Activated CD4-positive, alpha-beta memory T cell treated with anti-CD3 and anti-CD28 coated beads, Interleukin-2, amount 10 ng/mL, durations not matched to agents 7 days and 5 days (primary cell): ENCODE results near the gene SIX6. TPM values are rescaled to one million over a fixed set of nuclear protein-coding genes. Genes with fewer than 3 reads are reported as not detected.

ENCODE experiments used
- CTCF ChIA-PET: fragments of 350-600 bp; sonication (Branson Sonifier 250); formaldehyde crosslinking; loops from one replicate; lab custom pipeline; 2021; ENCODE audit warnings: antibody characterized with exemption, inconsistent platforms; lab: Charles Lee
- POLR2A ChIA-PET: fragments of 350-600 bp; sonication (Branson Sonifier 250); formaldehyde crosslinking; loops from one replicate; lab custom pipeline; 2021; ENCODE audit warnings: antibody characterized with exemption; lab: Charles Lee
- DNase-seq: peaks from one replicate; pipeline ENCODE4 v3.0.0-alpha.2; 2020
- H3K27ac Mint-ChIP-seq: one replicate; pipeline ENCODE4 v1.8.0; 2021; ENCODE audit warnings: mild to moderate bottlenecking, mixed read lengths
- H3K27me3 Mint-ChIP-seq: one replicate; pipeline ENCODE4 v1.8.0; 2021; ENCODE audit warnings: mixed read lengths
- H3K36me3 Mint-ChIP-seq: one replicate; pipeline ENCODE4 v1.8.0; 2021; ENCODE audit warnings: low read depth, mixed read lengths
- H3K4me1 Mint-ChIP-seq: one replicate; pipeline ENCODE4 v1.8.0; 2021; ENCODE audit warnings: mixed read lengths
- H3K4me3 Mint-ChIP-seq: one replicate; pipeline ENCODE4 v1.8.0; 2021; ENCODE audit warnings: mild to moderate bottlenecking, mixed read lengths
- H3K9me3 Mint-ChIP-seq: one replicate; pipeline ENCODE4 v1.8.0; 2021; ENCODE audit warnings: mixed read lengths
- total RNA-seq, 2 experiments: library from RNA; stranded (reverse); gene quantifications; one replicate each; pipeline ENCODE4 v1.2.3, GENCODE V29; 2021

The SIX6 gene
- total RNA-seq, 2 experiments from 2014 or later = not detected

- CTCF ChIA-PET = no interaction called here
- H3K9me3 Mint-ChIP-seq = no peaks in the 10 kb centered on the region
- peaks cover 12% of the 10 kb centered on the region for H3K36me3 Mint-ChIP-seq
- no peak overlapping the region for H3K27ac Mint-ChIP-seq
- DNase-seq = no peak
- peaks cover 8% of the 10 kb centered on the region for H3K4me1 Mint-ChIP-seq
- no peak overlapping the region for H3K4me3 Mint-ChIP-seq
- H3K27me3 Mint-ChIP-seq = peaks cover 85% of the 10 kb centered on the region
- POLR2A ChIA-PET = no interaction called here
These were observed 1.7 kb upstream of the SIX6 start for GRCh38 chr14:60506985-60507829.

- peaks cover 8% of the 10 kb centered on the region for H3K4me1 Mint-ChIP-seq
- no peak overlapping the region for H3K4me3 Mint-ChIP-seq
- POLR2A ChIA-PET = no interaction called here
- H3K27me3 Mint-ChIP-seq = peaks cover 86% of the 10 kb centered on the region
- H3K36me3 Mint-ChIP-seq = peaks cover 12% of the 10 kb centered on the region
- DNase-seq = no peak
- H3K9me3 Mint-ChIP-seq = no peaks in the 10 kb centered on the region
- H3K27ac Mint-ChIP-seq = no peak overlapping the region
- CTCF ChIA-PET = no interaction called here
These were observed 611 bp upstream of the SIX6 start for GRCh38 chr14:60508363-60508706.

GRCh38 chr14:60509438-60510253 lies 700 bp downstream of the SIX6 start:
- Mint-ChIP-seq H3K27me3 (peaks cover 86% of the 10 kb centered on the region), H3K27ac (peak overlapping the region; percentile 42), H3K4me1 (peaks cover 9% of the 10 kb centered on the region), H3K36me3 (peaks cover 12% of the 10 kb centered on the region), H3K4me3 (no peak overlapping the region), H3K9me3 (no peaks in the 10 kb centered on the region)
- no peak for DNase-seq
- ChIA-PET POLR2A (no interaction called here), CTCF (no interaction called here)

DNA sequence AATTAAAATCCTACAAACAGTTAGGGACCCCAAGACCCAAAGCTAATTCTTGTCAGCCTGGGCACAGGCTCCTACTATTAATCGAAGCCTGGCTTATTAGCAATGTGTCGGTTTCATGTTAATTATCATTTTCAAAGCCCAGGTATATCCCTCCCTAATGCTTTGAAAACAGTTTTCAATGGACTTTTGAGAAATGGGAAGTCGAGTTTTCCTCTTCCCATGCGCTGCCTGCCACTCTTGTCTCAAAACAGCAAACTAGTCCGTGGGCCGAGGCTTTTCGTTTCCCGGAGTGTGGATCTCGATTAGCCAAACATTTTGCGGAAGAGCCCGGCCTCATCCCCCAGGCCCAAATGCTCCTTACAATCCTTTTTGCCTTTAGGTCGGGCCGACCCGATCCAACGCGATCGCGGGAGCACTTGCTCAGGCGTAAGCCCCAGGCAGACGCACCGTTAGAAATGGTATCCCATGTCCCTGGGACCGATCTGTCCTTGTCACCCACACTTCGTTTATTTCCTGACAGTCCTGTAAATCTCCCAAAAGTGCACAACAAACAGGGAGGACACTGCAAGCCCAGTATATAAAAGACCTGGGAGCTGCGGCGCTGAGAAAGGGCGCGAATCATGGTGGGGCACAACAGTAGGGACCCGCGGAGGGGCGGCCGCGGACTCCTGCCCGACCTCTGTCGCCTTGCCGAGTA lies 1.5 kb downstream of the SIX6 start:
- Mint-ChIP-seq H3K27me3 (peaks cover 85% of the 10 kb centered on the region), H3K4me3 (no peak overlapping the region), H3K27ac (no peak overlapping the region), H3K4me1 (peaks cover 11% of the 10 kb centered on the region), H3K36me3 (peaks cover 12% of the 10 kb centered on the region), H3K9me3 (no peaks in the 10 kb centered on the region)
- ChIA-PET CTCF (no interaction called here), POLR2A (no interaction called here)
- no peak for DNase-seq

DNA sequence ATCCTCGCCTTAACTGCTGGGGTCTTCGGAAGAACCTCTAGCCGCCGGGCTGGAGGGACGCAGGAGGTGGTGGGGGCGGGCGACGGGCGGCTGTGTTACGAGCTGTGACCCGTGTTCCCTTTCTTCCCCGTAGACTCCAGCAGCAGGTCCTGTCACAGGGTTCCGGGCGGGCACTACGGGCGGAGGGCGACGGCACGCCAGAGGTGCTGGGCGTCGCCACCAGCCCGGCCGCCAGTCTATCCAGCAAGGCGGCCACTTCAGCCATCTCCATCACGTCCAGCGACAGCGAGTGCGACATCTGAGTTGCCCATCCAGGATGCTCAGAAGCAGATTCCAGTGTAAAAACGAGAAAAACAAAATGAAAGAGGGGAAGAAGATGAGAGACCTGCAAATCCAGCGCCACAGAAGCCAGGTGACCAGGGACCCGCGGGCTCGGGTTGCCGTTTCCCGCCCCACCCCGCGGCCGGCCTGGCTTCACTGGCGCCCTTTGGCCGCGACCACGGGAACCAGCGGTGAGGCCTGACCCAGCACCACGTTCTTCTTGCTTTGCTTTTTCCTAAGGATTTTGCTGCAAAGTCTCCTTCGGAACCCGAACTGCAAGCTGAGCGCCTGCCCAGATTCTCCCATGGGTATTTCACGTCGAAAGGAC lies 2.1 kb downstream of the SIX6 start:
- no peak for DNase-seq
- CTCF ChIA-PET = no interaction called here
- Mint-ChIP-seq H3K4me3 (no peak overlapping the region), H3K27ac (no peak overlapping the region), H3K36me3 (peaks cover 14% of the 10 kb centered on the region), H3K27me3 (peaks cover 84% of the 10 kb centered on the region), H3K9me3 (no peaks in the 10 kb centered on the region), H3K4me1 (peaks cover 14% of the 10 kb centered on the region)
- POLR2A ChIA-PET = no interaction called here

DNA sequence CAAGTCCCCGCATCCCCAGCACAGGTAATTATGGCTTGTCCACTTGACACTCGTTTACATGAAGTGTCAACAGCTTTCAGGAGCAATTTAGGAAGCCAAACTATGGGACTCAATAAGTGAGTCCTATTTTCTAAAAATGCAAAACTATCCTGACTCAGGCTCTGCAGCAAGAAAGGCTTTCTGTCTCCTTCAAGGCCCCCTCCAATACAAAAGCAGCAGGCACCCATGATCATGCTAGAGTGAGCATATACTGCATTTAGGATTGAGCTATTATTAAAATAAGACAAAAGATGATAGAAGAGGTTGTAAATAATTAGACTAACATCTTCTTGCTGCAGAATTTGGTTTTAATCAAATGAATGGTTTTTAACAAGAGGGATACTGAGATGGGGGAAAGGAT lies 3.2 kb downstream of the SIX6 start:
- ChIA-PET POLR2A (no interaction called here), CTCF (no interaction called here)
- Mint-ChIP-seq H3K27ac (no peak overlapping the region), H3K4me1 (peaks cover 18% of the 10 kb centered on the region), H3K4me3 (no peak overlapping the region), H3K27me3 (peaks cover 84% of the 10 kb centered on the region), H3K36me3 (peaks cover 19% of the 10 kb centered on the region), H3K9me3 (no peaks in the 10 kb centered on the region)
- DNase-seq = no peak

DNA sequence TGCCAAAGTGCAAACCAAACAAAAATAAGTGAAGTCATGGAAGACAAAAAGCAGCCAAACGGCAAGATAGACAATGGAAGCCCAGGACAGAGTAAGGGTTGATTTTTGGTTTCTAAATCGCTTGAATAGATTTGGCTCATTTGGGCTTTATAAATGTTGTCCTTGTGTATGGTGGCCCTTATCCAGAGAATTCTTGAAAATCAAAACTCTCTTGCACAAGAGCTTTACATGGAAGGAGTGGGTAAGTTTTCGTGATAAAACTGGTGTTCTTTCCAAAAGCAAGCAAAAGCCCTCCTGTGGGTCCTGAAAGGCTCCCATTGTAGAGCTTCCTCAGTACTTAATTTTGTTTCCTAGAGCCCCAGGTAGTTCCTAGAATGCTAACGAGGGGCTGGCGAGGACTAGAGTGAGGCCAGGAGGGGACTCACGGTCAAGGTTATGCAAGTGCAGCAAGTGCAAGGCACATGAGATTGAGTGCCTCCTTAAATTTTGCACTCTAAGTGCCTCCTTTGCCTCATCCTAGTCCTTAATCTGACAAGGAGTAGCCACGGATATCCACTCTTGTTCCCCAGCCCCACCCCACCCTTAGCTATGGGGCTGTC lies 4.1 kb downstream of the SIX6 start:
- no peak for DNase-seq
- Mint-ChIP-seq H3K4me3 (no peak overlapping the region), H3K27ac (no peak overlapping the region), H3K27me3 (peaks cover 80% of the 10 kb centered on the region), H3K4me1 (peaks cover 18% of the 10 kb centered on the region), H3K9me3 (no peaks in the 10 kb centered on the region), H3K36me3 (peaks cover 14% of the 10 kb centered on the region)
- ChIA-PET POLR2A (no interaction called here), CTCF (no interaction called here)

DNA sequence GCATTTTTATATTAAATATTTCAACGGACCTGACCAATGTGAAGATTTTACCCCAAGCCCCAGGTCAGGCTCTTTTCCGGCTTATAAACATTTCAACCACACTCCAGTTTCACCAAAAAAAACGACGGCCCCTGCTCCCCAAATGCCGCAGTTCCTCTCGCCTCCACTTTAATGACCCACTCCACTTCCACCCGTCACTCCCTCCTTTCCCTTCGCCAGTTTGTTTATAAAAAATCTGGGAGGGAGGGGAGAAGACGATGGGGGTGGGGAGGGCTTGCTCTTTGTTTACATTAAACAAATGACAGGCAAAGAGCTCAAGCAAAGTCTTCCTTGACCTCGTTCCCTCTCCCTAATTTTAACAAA lies 5.4 kb downstream of the SIX6 start:
- CTCF ChIA-PET = interaction anchor here (0.6 to 0.7 kb wide), 3 partner anchors 24 to 1376 kb away, joined by 3 read pairs; no protein-coding TSS in a partner anchor
- Mint-ChIP-seq H3K4me3 (no peak overlapping the region), H3K27me3 (peaks cover 69% of the 10 kb centered on the region), H3K4me1 (peaks cover 15% of the 10 kb centered on the region), H3K27ac (no peak overlapping the region), H3K36me3 (peaks cover 10% of the 10 kb centered on the region), H3K9me3 (no peaks in the 10 kb centered on the region)
- DNase-seq = no peak
- POLR2A ChIA-PET = no interaction called here

- CTCF ChIA-PET = interaction anchor here (0.6 to 0.7 kb wide), 2 partner anchors 24 to 1376 kb away, joined by 3 read pairs; no protein-coding TSS in a partner anchor
- H3K4me3 Mint-ChIP-seq = no peak overlapping the region
- no peak overlapping the region for H3K27ac Mint-ChIP-seq
- no peak for DNase-seq
- POLR2A ChIA-PET = no interaction called here
- no peaks in the 10 kb centered on the region for H3K9me3 Mint-ChIP-seq
- peaks cover 12% of the 10 kb centered on the region for H3K4me1 Mint-ChIP-seq
- peaks cover 63% of the 10 kb centered on the region for H3K27me3 Mint-ChIP-seq
- H3K36me3 Mint-ChIP-seq = peaks cover 7% of the 10 kb centered on the region
These were observed 6.0 kb downstream of the SIX6 start for GRCh38 chr14:60514741-60515491.

DNA sequence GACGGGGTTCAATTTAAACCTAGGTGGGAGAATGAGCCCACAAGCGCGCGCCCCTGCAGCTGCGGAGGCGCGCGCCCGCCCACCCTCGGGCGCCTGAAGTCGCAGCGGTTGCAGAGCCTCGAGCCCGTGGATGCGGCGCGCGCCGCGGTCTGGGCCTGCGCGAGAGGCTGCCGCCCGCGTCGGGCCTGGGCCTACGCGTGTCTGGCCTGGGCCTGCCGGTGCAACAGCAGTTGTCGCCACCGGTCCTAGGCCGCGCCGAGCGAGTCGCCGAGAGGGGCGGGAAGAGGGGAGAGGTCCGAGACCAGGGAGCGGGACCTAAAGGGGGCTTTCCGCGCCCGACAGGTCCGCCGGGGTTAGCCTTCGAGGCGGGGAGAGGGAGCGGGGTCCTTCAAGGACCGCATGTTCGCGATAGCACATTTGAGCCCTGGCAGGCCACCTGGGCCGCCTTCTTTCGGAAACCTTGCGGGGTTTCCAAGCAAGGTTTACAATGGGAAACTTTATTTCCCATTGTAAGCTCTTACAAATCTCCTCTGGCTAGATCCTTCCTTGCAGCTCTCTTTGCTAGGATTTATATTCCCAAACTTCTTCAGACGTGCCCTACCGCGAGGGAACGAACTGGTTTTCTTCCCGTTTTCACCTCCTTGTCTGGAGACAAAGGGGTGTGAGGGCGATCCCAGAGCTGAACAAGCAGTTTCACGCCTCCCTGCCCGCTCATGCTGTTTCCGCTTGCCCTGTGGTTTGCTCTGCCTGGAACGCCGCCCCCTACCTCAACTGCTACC lies 6.8 kb downstream of the SIX6 start:
- CTCF ChIA-PET = interaction anchor here (1.3 to 1.4 kb wide), 2 partner anchors 46 to 166 kb away, joined by 4 read pairs; no protein-coding TSS in a partner anchor
- no peak overlapping the region for H3K4me3 Mint-ChIP-seq
- POLR2A ChIA-PET = no interaction called here
- H3K27ac Mint-ChIP-seq = no peak overlapping the region
- peaks cover 61% of the 10 kb centered on the region for H3K27me3 Mint-ChIP-seq
- H3K36me3 Mint-ChIP-seq = peaks cover 7% of the 10 kb centered on the region
- no peaks in the 10 kb centered on the region for H3K9me3 Mint-ChIP-seq
- DNase-seq = no peak
- H3K4me1 Mint-ChIP-seq = peaks cover 12% of the 10 kb centered on the region

- no peak for DNase-seq
These were observed 23.5 kb downstream of the SIX6 start for GRCh38 chr14:60532442-60532841.

More at GRCh38 chr14:60532442-60532841, 23.5 kb downstream of the SIX6 start:
- Mint-ChIP-seq H3K27ac (no peak overlapping the region), H3K4me1 (no peaks in the 10 kb centered on the region), H3K4me3 (no peak overlapping the region), H3K27me3 (peaks cover 13% of the 10 kb centered on the region), H3K9me3 (no peaks in the 10 kb centered on the region), H3K36me3 (no peaks in the 10 kb centered on the region)
- ChIA-PET CTCF (no interaction called here), POLR2A (no interaction called here)
